Activated B cell treated with CpG ODN at 0.5 μM for 24 hours (primary cell): Measurements from ENCODE around the gene ASB2. TPM values are rescaled to one million over a fixed set of nuclear protein-coding genes. Genes with fewer than 3 reads are reported as not detected.
A peak's percentile ranks its signal among the peaks of the same experiment; 100 is the strongest.

Source experiments
- ATAC-seq: fragments of 200-7000 bp; cut with Tn5 transposase; one replicate; pipeline ENCODE4 v1.10.0; 2021; ENCODE audit warnings: low read depth, mild to moderate bottlenecking, moderate library complexity
- CTCF ChIA-PET: fragments of 350-600 bp; sonication (Branson Sonifier 250); formaldehyde crosslinking; loops from one replicate; lab custom pipeline; 2021; ENCODE audit warnings: antibody characterized with exemption; lab: Charles Lee
- POLR2A ChIA-PET: fragments of 350-600 bp; sonication (Branson Sonifier 250); formaldehyde crosslinking; loops from one replicate; lab custom pipeline; 2021; ENCODE audit warnings: antibody characterized with exemption; lab: Charles Lee
- DNase-seq: peaks from one replicate; pipeline ENCODE4 v3.0.0; 2022
- H3K27ac Mint-ChIP-seq: one replicate; pipeline ENCODE4 v1.8.0; 2020; ENCODE audit warnings: mixed read lengths
- H3K27me3 Mint-ChIP-seq: one replicate; pipeline ENCODE4 v1.8.0; 2021; ENCODE audit warnings: mixed read lengths
- H3K36me3 Mint-ChIP-seq: one replicate; pipeline ENCODE4 v1.8.0; 2021; ENCODE audit warnings: low read depth, mixed read lengths
- H3K4me1 Mint-ChIP-seq: one replicate; pipeline ENCODE4 v1.8.0; 2021; ENCODE audit warnings: mixed read lengths
- H3K4me3 Mint-ChIP-seq: one replicate; pipeline ENCODE4 v1.8.0; 2020; ENCODE audit warnings: mild to moderate bottlenecking, mixed read lengths
- H3K9me3 Mint-ChIP-seq: one replicate; pipeline ENCODE4 v1.8.0; 2020; ENCODE audit warnings: mixed read lengths
- intact Hi-C: fragments of 100-400 bp; cut with micrococcal nuclease; formaldehyde crosslinking; loops from one replicate; pipeline ENCODE4 v1.15.1; 2024
- total RNA-seq: library from RNA; stranded (reverse); gene quantifications from 2 replicates; pipeline ENCODE4 v1.2.3, GENCODE V29; 2022
- TF ChIP-seq, protein P1 (sequence below): fragments of 200-600 bp; IDR thresholded peaks from one replicate; pipeline ENCODE4 v1.8.0; 2022; ENCODE audit warnings: antibody characterized with exemption, mild to moderate bottlenecking

ASB2 gene
- total RNA-seq, 1 donor from 2014 or later, result 3.1 TPM

DNA sequence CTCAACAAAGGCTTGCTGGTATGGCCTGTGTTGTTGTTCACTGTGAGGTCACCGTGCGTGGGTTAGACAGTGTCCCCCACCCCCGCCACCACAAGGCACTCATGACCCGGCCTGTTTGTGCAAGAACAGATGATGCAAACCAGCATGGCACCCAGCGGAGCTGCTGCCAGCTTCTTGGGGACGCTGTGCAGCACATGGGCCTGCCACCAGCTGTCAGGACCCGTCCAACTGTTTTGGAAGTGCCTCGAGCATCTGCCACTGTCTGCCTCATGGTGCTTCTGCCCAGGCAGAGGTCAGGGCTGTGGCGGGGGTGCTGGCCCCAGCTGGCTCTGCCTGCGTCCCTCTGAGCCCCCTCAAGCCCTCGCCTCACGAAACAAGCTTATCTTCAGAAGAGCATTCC, 1.5 kb downstream of the ASB2 start:
- no peaks in the 10 kb centered on the region for H3K36me3 Mint-ChIP-seq
- CTCF ChIA-PET, result interaction anchor here (13.3 kb wide), 1 partner anchor 36 kb away, joined by 498 read pairs; no protein-coding TSS in a partner anchor
- H3K4me3 Mint-ChIP-seq, result no peak overlapping the region
- no peak overlapping the region for H3K27ac Mint-ChIP-seq
- no peak for DNase-seq
- H3K9me3 Mint-ChIP-seq, result no peaks in the 10 kb centered on the region
- POLR2A ChIA-PET, result interaction anchor here (0.7 kb wide), 1 partner anchor 35 kb away, joined by 3 read pairs; no protein-coding TSS in a partner anchor
- peaks cover 61% of the 10 kb centered on the region for H3K4me1 Mint-ChIP-seq
- peaks cover 23% of the 10 kb centered on the region for H3K27me3 Mint-ChIP-seq
- intact Hi-C loops, result loop anchor here (10.0 kb wide), 1 partner anchor 770 kb away; the partner anchor contains the start of genes GON7 and UBR7
- TF ChIP-seq, protein P1, sequence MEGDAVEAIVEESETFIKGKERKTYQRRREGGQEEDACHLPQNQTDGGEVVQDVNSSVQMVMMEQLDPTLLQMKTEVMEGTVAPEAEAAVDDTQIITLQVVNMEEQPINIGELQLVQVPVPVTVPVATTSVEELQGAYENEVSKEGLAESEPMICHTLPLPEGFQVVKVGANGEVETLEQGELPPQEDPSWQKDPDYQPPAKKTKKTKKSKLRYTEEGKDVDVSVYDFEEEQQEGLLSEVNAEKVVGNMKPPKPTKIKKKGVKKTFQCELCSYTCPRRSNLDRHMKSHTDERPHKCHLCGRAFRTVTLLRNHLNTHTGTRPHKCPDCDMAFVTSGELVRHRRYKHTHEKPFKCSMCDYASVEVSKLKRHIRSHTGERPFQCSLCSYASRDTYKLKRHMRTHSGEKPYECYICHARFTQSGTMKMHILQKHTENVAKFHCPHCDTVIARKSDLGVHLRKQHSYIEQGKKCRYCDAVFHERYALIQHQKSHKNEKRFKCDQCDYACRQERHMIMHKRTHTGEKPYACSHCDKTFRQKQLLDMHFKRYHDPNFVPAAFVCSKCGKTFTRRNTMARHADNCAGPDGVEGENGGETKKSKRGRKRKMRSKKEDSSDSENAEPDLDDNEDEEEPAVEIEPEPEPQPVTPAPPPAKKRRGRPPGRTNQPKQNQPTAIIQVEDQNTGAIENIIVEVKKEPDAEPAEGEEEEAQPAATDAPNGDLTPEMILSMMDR, result no peak
- ATAC-seq, result no peak

DNA sequence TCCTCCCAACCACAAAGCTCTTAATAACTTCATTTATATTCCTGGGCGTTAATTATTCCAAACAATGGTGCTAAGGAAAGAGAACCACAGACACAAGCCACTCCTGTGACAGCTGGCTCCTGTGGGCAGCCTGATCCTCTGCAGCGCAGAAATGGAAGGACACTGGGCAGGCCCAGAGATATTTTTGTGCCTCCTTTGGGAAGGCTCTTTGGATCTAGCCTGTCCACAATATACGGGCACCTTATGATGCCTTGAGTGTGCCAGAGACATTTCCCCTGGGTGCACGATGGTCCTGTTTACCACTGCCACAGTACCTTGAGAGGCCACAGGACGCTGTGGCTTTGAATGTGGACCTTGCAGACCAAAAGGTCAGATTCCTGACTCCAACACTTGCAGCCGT, 2.1 kb downstream of the ASB2 start:
- no peaks in the 10 kb centered on the region for H3K36me3 Mint-ChIP-seq
- H3K27ac Mint-ChIP-seq, result no peak overlapping the region
- H3K4me1 Mint-ChIP-seq, result peaks cover 64% of the 10 kb centered on the region

DNA sequence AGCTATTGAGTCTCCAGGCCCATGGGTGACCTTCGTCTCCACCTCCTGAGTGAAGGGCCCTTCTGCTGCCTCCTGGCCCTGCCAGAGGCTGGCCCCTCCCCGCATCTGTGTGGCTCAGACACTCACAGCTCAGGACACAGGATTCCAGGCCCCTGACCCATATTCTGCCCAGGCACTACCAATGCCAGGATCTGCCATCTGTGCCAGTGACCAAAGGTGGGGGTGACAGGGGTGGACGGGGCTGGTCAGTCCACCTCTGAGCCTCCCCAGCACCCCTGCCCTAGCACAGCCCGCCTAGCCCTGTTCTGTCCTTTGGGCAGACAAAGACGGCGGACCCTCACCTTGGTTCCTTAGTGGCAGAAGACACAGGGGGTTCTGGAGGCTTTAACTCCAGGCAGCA, 2.8 kb downstream of the ASB2 start:
- H3K27ac Mint-ChIP-seq, result no peak overlapping the region
- no peaks in the 10 kb centered on the region for H3K9me3 Mint-ChIP-seq
- H3K27me3 Mint-ChIP-seq, result peaks cover 23% of the 10 kb centered on the region
- POLR2A ChIA-PET, result interaction anchor here (3.7 kb wide), 1 partner anchor 11 kb away, joined by 17 read pairs; no protein-coding TSS in a partner anchor
- CTCF ChIA-PET, result interaction anchor here (13.3 kb wide), 1 partner anchor 35 kb away, joined by 498 read pairs; no protein-coding TSS in a partner anchor
- intact Hi-C loops, result loop anchor here (10.0 kb wide), 1 partner anchor 769 kb away; the partner anchor contains the start of genes GON7 and UBR7
- TF ChIP-seq, protein P1, result no peak
- DNase-seq, result no peak
- ATAC-seq, result no peak
- H3K4me1 Mint-ChIP-seq, result peaks cover 64% of the 10 kb centered on the region
- no peak overlapping the region for H3K4me3 Mint-ChIP-seq
- H3K36me3 Mint-ChIP-seq, result no peaks in the 10 kb centered on the region

More for the DNA sequence above, 2.1 kb downstream of the ASB2 start:
- intact Hi-C loops, result loop anchor here (10.0 kb wide), 1 partner anchor 769 kb away; the partner anchor contains the start of genes GON7 and UBR7
- CTCF ChIA-PET, result interaction anchor here (13.3 kb wide), 1 partner anchor 36 kb away, joined by 498 read pairs; no protein-coding TSS in a partner anchor
- POLR2A ChIA-PET, result interaction anchor here (0.7 kb wide), 1 partner anchor 35 kb away, joined by 3 read pairs; no protein-coding TSS in a partner anchor
- no peaks in the 10 kb centered on the region for H3K9me3 Mint-ChIP-seq
- TF ChIP-seq, protein P1, result no peak
- peaks cover 23% of the 10 kb centered on the region for H3K27me3 Mint-ChIP-seq
- no peak for DNase-seq
- no peak for ATAC-seq
- H3K4me3 Mint-ChIP-seq, result no peak overlapping the region

DNA sequence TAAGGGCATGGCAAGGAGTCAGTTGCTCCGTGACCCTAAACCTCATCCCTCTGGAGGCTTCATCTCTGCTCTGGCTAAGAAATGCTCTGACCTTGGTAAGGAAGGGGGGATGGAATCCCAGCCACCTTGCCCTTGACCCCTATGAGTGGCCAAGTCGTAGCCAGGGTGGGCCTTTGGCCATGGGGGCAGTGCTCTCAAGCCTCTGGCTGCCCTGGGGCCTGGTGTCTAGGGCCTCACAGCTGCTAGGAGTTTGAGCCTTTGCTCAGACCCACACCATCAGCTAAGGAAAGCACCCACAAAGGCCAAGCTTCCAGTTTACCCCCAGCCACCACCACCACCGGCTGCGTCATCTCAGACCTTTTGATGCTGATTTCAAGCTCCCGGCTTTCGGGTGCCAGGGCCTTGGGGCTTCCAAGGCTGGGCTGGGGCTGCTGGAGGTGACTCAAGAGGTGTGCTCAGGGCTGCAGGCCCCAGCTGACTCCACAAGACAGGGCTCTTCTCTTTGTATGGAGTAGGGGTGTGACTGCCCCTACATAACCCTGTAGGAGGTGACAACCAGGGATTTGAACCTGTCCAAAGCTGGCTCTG, 3.7 kb downstream of the ASB2 start:
- H3K27me3 Mint-ChIP-seq, result peaks cover 23% of the 10 kb centered on the region
- TF ChIP-seq, protein P1, result no peak
- DNase-seq (no peak), ATAC-seq (no peak)
- peaks cover 65% of the 10 kb centered on the region for H3K4me1 Mint-ChIP-seq
- CTCF ChIA-PET, result interaction anchor here (3.1 to 13.3 kb wide), 2 partner anchors 28 to 34 kb away, joined by 32 to 498 read pairs; no protein-coding TSS in a partner anchor
- no peak overlapping the region for H3K27ac Mint-ChIP-seq
- H3K4me3 Mint-ChIP-seq, result peak overlapping the region; percentile 7
- no peaks in the 10 kb centered on the region for H3K9me3 Mint-ChIP-seq
- intact Hi-C loops, result loop anchor here (10.0 kb wide), 1 partner anchor 768 kb away; the partner anchor contains the start of genes GON7 and UBR7
- H3K36me3 Mint-ChIP-seq, result no peaks in the 10 kb centered on the region
- POLR2A ChIA-PET, result interaction anchor here (3.7 to 6.6 kb wide), 2 partner anchors 10 to 15 kb away, joined by 17 to 133 read pairs; no protein-coding TSS in a partner anchor

DNA sequence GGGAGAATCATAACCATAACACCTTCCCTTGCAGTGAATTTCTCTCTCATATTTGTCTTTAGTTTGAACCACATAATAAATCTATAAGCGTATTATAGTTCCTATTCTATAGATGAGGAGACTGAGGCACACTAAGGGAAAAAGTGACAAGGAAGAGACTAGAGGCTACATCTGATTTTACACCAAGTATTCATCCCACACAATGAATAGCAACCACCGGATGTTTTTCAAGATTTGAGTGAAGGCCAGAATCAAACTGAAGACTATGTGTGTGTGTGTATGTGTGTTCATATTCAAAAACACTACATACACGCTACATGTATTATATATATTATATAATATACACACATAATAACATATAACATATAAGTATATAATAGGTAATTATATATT, 4.7 kb downstream of the ASB2 start:
- TF ChIP-seq, protein P1, result no peak
- ChIA-PET CTCF (interaction anchor here (0.7 to 13.3 kb wide), 10 partner anchors 11 to 54 kb away, joined by 3 to 498 read pairs (median 12); partner anchors contain the start of gene OTUB2), POLR2A (interaction anchor here (1.4 to 6.6 kb wide), 6 partner anchors 9 to 109 kb away, joined by 4 to 133 read pairs (median 12); partner anchors contain the start of genes DDX24 and IFI27L1)
- peaks cover 16% of the 10 kb centered on the region for H3K27me3 Mint-ChIP-seq
- H3K27ac Mint-ChIP-seq, result peak overlapping the region; percentile 89
- H3K4me1 Mint-ChIP-seq, result peaks cover 70% of the 10 kb centered on the region
- ATAC-seq (no peak), DNase-seq (no peak)
- no peaks in the 10 kb centered on the region for H3K36me3 Mint-ChIP-seq
- H3K9me3 Mint-ChIP-seq, result no peaks in the 10 kb centered on the region
- peak overlapping the region; percentile 89 for H3K4me3 Mint-ChIP-seq
- intact Hi-C loops, result loop anchor here (1.0 to 10.0 kb wide), 4 partner anchors 12 to 767 kb away; partner anchors contain the start of genes GON7, OTUB2 and UBR7
